Glutamatergic neuron (in vitro differentiated cells): ENCODE measurements around the gene SDS. TPM values are rescaled to one million over a fixed set of nuclear protein-coding genes. Genes with fewer than 3 reads are reported as not detected.

Experiments used
- DNase-seq: peaks from one replicate; pipeline ENCODE4 v3.0.0; 2022
- H3K27ac Mint-ChIP-seq: one replicate; pipeline ENCODE4 v1.8.0; 2020; ENCODE audit warnings: mild to moderate bottlenecking, mixed read lengths, inconsistent platforms; ENCODE audit not compliant: unreplicated experiment
- H3K27me3 Mint-ChIP-seq: one replicate; pipeline ENCODE4 v1.8.0; 2020; ENCODE audit warnings: mild to moderate bottlenecking, moderate library complexity, mixed read lengths, inconsistent platforms; ENCODE audit not compliant: unreplicated experiment
- H3K36me3 Mint-ChIP-seq: one replicate; pipeline ENCODE4 v1.8.0; 2020; ENCODE audit warnings: mild to moderate bottlenecking, mixed read lengths, inconsistent platforms; ENCODE audit not compliant: unreplicated experiment
- H3K4me1 Mint-ChIP-seq: one replicate; pipeline ENCODE4 v1.8.0; 2020; ENCODE audit warnings: mild to moderate bottlenecking, low read depth, mixed read lengths, inconsistent platforms; ENCODE audit not compliant: unreplicated experiment
- H3K4me3 Mint-ChIP-seq: one replicate; pipeline ENCODE4 v1.8.0; 2020; ENCODE audit warnings: mild to moderate bottlenecking, mixed read lengths, inconsistent platforms; ENCODE audit not compliant: unreplicated experiment
- H3K9me3 Mint-ChIP-seq: one replicate; pipeline ENCODE4 v1.8.0; 2020; ENCODE audit warnings: mild to moderate bottlenecking, moderate library complexity, mixed read lengths, inconsistent platforms; ENCODE audit not compliant: unreplicated experiment
- long read RNA-seq: library from polyadenylated mRNA; unstranded; transcript quantifications from one replicate; pipeline ENCODE4 v2.0.0, GENCODE V29; 2020; ENCODE audit not compliant: unreplicated experiment
- total RNA-seq: library from RNA; stranded (reverse); fragmentation: NEBNext Ultra II Directional; extraction: Animal tissue kit (Norgen Biotek cat#: 25700); gene quantifications from one replicate; pipeline ENCODE4 v1.2.1, GENCODE V29; 2021; ENCODE audit not compliant: unreplicated experiment
- TF ChIP-seq, protein P1 (sequence below): fragments of 200-600 bp; sonication (generic); IDR thresholded peaks from one replicate; pipeline ENCODE4 v1.5.0; 2021; ENCODE audit not compliant: partially characterized antibody, unreplicated experiment

Gene SDS
- total RNA-seq = not detected
- long read RNA-seq = 0 reads

GRCh38 chr12:113403435-113404415 is at the start of gene SDS:
Gene SDS (minus strand): TSS chr12:113403887. CDS start chr12:113399708, 4,179 bp downstream.
- peaks cover 3% of the 10 kb centered on the region for H3K27me3 Mint-ChIP-seq
- H3K9me3 Mint-ChIP-seq = peaks cover 2% of the 10 kb centered on the region
- no peaks in the 10 kb centered on the region for H3K4me1 Mint-ChIP-seq
- DNase-seq = no peak
- no peaks in the 10 kb centered on the region for H3K36me3 Mint-ChIP-seq
- TF ChIP-seq, protein P1, sequence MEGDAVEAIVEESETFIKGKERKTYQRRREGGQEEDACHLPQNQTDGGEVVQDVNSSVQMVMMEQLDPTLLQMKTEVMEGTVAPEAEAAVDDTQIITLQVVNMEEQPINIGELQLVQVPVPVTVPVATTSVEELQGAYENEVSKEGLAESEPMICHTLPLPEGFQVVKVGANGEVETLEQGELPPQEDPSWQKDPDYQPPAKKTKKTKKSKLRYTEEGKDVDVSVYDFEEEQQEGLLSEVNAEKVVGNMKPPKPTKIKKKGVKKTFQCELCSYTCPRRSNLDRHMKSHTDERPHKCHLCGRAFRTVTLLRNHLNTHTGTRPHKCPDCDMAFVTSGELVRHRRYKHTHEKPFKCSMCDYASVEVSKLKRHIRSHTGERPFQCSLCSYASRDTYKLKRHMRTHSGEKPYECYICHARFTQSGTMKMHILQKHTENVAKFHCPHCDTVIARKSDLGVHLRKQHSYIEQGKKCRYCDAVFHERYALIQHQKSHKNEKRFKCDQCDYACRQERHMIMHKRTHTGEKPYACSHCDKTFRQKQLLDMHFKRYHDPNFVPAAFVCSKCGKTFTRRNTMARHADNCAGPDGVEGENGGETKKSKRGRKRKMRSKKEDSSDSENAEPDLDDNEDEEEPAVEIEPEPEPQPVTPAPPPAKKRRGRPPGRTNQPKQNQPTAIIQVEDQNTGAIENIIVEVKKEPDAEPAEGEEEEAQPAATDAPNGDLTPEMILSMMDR = no peak
- H3K4me3 Mint-ChIP-seq = no peak within 1 kb of the TSS
- no peak within 1 kb of the TSS for H3K27ac Mint-ChIP-seq

- peaks cover 2% of the 10 kb centered on the region for H3K27me3 Mint-ChIP-seq
Measured at GRCh38 chr12:113453330-113453729, 49.6 kb upstream of the SDS start.

DNA sequence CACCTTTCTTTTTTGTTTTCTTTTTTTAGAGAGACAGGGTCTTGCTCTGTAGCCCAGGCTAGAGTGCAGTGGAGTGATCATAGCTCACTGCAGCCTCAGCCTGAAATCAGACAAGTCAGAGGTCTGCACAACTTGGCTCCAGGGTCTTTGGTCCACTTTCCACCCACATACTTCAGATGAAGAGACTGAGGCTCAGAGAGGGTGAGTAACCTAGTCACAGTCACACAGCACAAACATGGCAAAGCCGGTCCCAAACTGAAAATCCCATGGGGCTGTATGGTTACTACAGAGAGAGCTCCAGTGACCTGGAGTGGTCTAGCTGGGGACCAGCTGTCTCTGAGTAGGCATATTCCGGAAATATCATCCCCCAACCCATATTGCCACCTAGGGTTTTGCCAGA is 48.8 kb upstream of the SDS start:
- Mint-ChIP-seq H3K27ac (no peak overlapping the region), H3K36me3 (no peaks in the 10 kb centered on the region), H3K4me1 (no peaks in the 10 kb centered on the region), H3K27me3 (peaks cover 4% of the 10 kb centered on the region), H3K4me3 (no peak overlapping the region), H3K9me3 (no peaks in the 10 kb centered on the region)
- no peak for DNase-seq
- TF ChIP-seq, protein P1 = no peak

More at GRCh38 chr12:113453330-113453729, 49.6 kb upstream of the SDS start:
- Mint-ChIP-seq H3K27ac (no peak overlapping the region), H3K4me1 (no peaks in the 10 kb centered on the region), H3K36me3 (no peaks in the 10 kb centered on the region), H3K9me3 (no peaks in the 10 kb centered on the region), H3K4me3 (no peak overlapping the region)
- TF ChIP-seq, protein P1 = no peak
- DNase-seq = no peak

- no peaks in the 10 kb centered on the region for H3K4me1 Mint-ChIP-seq
- peaks cover 2% of the 10 kb centered on the region for H3K9me3 Mint-ChIP-seq
- H3K27ac Mint-ChIP-seq = no peak overlapping the region
- no peak overlapping the region for H3K4me3 Mint-ChIP-seq
- TF ChIP-seq, protein P1 = no peak
- no peak for DNase-seq
- peaks cover 2% of the 10 kb centered on the region for H3K27me3 Mint-ChIP-seq
- peaks cover 6% of the 10 kb centered on the region for H3K36me3 Mint-ChIP-seq
Measured at GRCh38 chr12:113449839-113450238, 46.2 kb upstream of the SDS start.

GRCh38 chr12:113449299-113449698 is 45.6 kb upstream of the SDS start:
- no peaks in the 10 kb centered on the region for H3K4me1 Mint-ChIP-seq
- H3K9me3 Mint-ChIP-seq = peaks cover 2% of the 10 kb centered on the region
- peaks cover 2% of the 10 kb centered on the region for H3K27me3 Mint-ChIP-seq

More at GRCh38 chr12:113449299-113449698, 45.6 kb upstream of the SDS start:
- no peak overlapping the region for H3K4me3 Mint-ChIP-seq
- peaks cover 6% of the 10 kb centered on the region for H3K36me3 Mint-ChIP-seq
- no peak for DNase-seq
- TF ChIP-seq, protein P1 = no peak
- no peak overlapping the region for H3K27ac Mint-ChIP-seq
